K562 (cell line): ENCODE measurements around the gene DHRS2. TPM values are rescaled to one million over a fixed set of nuclear protein-coding genes. Genes with fewer than 3 reads are reported as not detected.

Experiments
- CAMTA2 ChIP-seq: fragments of 250-450 bp; sonication (Bioruptor Pico); conservative IDR thresholded peaks from 2 replicates; pipeline ENCODE4 v1.5.1; 2022
- ESRRA ChIP-seq: fragments of 450-650 bp; IDR thresholded peaks from 2 replicates; pipeline ENCODE4 v1.6.1; 2014; ENCODE audit warnings: low read depth, mild to moderate bottlenecking, moderate library complexity, borderline replicate concordance
- GATA2 ChIP-seq: sonication (generic); formaldehyde crosslinking; IDR thresholded peaks from 2 replicates; pipeline ENCODE4 v1.4.0; 2020; ENCODE audit warnings: mild to moderate bottlenecking, missing genetic modification reagents
- polyA plus RNA-seq, 8 experiments: library from polyadenylated mRNA; depleted of rRNA in 4 of 8; stranded (reverse) in 5 of 8; unstranded in 3 of 8; fragments of >200 nt; fragmentation: Nextera tagmentation in 2 of 8; fragmentation: Illumina TruSeq in 1 of 8; extraction: Ambion mirVana in 2 of 8; extraction: Trizol in 1 of 8; gene quantifications; 2 replicates each; pipeline versions ENCODE4 v1.2.1 to v1.2.3, GENCODE V29; 2011 to 2014; ENCODE audit warnings: inconsistent platforms in 1 of 8, missing spikeins in 1 of 8
- total RNA-seq, 7 experiments: library from RNA; depleted of rRNA in 6 of 7; stranded (reverse); fragments of >200 nt in 6 of 7; fragmentation: Illumina TruSeq in 2 of 7; extraction: Trizol in 2 of 7; gene quantifications; 2 replicates each; pipeline versions ENCODE4 v1.2.1 to v1.2.3, GENCODE V29; 2011 to 2021; ENCODE audit warnings: low replicate concordance in 1 of 7
- TF ChIP-seq, protein P1 (sequence below): fragments of 450-650 bp; IDR thresholded peaks from 2 replicates; pipeline ENCODE4 v1.6.1; 2016; ENCODE audit warnings: mild to moderate bottlenecking, moderate library complexity
- TF ChIP-seq, protein P2 (sequence below): fragments of 250-450 bp; sonication (Bioruptor Pico); IDR thresholded peaks from 2 replicates; pipeline ENCODE4 v1.8.0; 2022; ENCODE audit warnings: moderate library complexity, mild to moderate bottlenecking, inconsistent platforms
- TF ChIP-seq, protein P3 (sequence below): IDR thresholded peaks from 2 replicates; pipeline ENCODE4 v1.6.1; 2014; ENCODE audit warnings: antibody characterized with exemption

Gene DHRS2
- total and polyA plus RNA-seq, 9 of the 15 experiments (the other 6 are each of a cell fraction or from before 2014, with no cell fraction given) = 2.9 to 96.8 (median 64.4) TPM

DNA sequence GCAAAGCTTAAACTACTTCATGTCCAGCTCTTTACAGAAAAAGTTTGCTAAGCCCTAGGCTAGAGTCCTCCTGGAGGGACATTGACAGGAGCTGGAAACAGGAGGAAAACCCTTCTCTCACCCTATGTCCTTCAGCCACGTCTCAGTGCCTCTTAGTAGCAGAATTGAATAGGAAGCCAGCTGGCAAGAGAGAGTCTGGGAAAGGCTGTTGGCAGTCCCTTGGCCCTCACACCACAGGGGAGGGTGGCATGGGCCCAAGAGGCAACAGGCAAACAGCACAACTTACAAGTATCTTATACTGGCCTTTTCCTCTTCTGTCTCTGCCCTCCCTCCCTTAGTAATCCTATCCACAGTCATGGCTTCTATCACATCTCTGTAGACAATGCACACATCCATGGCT is 27.7 kb upstream of the DHRS2 start (continued):
- TF ChIP-seq GATA2 (no peak), CAMTA2 (CRISPR knock-in tag) (no peak), ESRRA (no peak)
- TF ChIP-seq, protein P1, sequence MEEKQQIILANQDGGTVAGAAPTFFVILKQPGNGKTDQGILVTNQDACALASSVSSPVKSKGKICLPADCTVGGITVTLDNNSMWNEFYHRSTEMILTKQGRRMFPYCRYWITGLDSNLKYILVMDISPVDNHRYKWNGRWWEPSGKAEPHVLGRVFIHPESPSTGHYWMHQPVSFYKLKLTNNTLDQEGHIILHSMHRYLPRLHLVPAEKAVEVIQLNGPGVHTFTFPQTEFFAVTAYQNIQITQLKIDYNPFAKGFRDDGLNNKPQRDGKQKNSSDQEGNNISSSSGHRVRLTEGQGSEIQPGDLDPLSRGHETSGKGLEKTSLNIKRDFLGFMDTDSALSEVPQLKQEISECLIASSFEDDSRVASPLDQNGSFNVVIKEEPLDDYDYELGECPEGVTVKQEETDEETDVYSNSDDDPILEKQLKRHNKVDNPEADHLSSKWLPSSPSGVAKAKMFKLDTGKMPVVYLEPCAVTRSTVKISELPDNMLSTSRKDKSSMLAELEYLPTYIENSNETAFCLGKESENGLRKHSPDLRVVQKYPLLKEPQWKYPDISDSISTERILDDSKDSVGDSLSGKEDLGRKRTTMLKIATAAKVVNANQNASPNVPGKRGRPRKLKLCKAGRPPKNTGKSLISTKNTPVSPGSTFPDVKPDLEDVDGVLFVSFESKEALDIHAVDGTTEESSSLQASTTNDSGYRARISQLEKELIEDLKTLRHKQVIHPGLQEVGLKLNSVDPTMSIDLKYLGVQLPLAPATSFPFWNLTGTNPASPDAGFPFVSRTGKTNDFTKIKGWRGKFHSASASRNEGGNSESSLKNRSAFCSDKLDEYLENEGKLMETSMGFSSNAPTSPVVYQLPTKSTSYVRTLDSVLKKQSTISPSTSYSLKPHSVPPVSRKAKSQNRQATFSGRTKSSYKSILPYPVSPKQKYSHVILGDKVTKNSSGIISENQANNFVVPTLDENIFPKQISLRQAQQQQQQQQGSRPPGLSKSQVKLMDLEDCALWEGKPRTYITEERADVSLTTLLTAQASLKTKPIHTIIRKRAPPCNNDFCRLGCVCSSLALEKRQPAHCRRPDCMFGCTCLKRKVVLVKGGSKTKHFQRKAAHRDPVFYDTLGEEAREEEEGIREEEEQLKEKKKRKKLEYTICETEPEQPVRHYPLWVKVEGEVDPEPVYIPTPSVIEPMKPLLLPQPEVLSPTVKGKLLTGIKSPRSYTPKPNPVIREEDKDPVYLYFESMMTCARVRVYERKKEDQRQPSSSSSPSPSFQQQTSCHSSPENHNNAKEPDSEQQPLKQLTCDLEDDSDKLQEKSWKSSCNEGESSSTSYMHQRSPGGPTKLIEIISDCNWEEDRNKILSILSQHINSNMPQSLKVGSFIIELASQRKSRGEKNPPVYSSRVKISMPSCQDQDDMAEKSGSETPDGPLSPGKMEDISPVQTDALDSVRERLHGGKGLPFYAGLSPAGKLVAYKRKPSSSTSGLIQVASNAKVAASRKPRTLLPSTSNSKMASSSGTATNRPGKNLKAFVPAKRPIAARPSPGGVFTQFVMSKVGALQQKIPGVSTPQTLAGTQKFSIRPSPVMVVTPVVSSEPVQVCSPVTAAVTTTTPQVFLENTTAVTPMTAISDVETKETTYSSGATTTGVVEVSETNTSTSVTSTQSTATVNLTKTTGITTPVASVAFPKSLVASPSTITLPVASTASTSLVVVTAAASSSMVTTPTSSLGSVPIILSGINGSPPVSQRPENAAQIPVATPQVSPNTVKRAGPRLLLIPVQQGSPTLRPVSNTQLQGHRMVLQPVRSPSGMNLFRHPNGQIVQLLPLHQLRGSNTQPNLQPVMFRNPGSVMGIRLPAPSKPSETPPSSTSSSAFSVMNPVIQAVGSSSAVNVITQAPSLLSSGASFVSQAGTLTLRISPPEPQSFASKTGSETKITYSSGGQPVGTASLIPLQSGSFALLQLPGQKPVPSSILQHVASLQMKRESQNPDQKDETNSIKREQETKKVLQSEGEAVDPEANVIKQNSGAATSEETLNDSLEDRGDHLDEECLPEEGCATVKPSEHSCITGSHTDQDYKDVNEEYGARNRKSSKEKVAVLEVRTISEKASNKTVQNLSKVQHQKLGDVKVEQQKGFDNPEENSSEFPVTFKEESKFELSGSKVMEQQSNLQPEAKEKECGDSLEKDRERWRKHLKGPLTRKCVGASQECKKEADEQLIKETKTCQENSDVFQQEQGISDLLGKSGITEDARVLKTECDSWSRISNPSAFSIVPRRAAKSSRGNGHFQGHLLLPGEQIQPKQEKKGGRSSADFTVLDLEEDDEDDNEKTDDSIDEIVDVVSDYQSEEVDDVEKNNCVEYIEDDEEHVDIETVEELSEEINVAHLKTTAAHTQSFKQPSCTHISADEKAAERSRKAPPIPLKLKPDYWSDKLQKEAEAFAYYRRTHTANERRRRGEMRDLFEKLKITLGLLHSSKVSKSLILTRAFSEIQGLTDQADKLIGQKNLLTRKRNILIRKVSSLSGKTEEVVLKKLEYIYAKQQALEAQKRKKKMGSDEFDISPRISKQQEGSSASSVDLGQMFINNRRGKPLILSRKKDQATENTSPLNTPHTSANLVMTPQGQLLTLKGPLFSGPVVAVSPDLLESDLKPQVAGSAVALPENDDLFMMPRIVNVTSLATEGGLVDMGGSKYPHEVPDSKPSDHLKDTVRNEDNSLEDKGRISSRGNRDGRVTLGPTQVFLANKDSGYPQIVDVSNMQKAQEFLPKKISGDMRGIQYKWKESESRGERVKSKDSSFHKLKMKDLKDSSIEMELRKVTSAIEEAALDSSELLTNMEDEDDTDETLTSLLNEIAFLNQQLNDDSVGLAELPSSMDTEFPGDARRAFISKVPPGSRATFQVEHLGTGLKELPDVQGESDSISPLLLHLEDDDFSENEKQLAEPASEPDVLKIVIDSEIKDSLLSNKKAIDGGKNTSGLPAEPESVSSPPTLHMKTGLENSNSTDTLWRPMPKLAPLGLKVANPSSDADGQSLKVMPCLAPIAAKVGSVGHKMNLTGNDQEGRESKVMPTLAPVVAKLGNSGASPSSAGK = no peak
- TF ChIP-seq, protein P2, sequence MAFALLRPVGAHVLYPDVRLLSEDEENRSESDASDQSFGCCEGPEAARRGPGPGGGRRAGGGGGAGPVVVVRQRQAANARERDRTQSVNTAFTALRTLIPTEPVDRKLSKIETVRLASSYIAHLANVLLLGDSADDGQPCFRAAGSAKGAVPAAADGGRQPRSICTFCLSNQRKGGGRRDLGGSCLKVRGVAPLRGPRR = no peak
- TF ChIP-seq, protein P3, sequence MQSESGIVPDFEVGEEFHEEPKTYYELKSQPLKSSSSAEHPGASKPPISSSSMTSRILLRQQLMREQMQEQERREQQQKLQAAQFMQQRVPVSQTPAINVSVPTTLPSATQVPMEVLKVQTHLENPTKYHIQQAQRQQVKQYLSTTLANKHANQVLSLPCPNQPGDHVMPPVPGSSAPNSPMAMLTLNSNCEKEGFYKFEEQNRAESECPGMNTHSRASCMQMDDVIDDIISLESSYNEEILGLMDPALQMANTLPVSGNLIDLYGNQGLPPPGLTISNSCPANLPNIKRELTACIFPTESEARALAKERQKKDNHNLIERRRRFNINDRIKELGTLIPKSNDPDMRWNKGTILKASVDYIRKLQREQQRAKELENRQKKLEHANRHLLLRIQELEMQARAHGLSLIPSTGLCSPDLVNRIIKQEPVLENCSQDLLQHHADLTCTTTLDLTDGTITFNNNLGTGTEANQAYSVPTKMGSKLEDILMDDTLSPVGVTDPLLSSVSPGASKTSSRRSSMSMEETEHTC = no peak
- TF ChIP-seq, all 486 proteins: peak for 0
